ENCODE measurements around the gene LDB2.

DNA sequence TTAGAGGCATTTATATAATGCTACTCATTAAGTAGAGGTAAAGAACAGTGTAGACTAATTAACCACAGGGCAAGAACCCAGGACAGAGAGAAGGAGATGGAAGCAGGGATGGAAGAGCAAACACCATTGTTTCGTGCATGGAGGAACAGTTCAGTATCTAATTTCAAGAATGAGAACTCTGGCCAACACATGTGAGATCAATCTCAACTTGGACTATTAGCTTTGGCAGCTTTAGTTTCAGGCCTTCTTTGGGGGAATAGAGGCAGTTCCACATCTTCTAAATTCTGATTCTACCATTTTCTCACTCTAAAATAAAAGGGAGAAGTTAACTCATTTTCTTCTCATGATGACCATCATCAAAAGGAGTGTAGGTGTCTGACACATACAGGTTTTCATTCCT, 207.0 kb downstream of the LDB2 start:
- TF ChIP-seq, protein P1, sequence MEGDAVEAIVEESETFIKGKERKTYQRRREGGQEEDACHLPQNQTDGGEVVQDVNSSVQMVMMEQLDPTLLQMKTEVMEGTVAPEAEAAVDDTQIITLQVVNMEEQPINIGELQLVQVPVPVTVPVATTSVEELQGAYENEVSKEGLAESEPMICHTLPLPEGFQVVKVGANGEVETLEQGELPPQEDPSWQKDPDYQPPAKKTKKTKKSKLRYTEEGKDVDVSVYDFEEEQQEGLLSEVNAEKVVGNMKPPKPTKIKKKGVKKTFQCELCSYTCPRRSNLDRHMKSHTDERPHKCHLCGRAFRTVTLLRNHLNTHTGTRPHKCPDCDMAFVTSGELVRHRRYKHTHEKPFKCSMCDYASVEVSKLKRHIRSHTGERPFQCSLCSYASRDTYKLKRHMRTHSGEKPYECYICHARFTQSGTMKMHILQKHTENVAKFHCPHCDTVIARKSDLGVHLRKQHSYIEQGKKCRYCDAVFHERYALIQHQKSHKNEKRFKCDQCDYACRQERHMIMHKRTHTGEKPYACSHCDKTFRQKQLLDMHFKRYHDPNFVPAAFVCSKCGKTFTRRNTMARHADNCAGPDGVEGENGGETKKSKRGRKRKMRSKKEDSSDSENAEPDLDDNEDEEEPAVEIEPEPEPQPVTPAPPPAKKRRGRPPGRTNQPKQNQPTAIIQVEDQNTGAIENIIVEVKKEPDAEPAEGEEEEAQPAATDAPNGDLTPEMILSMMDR (conservative IDR thresholded peaks at IDR 0.05 in 1 of 2, IDR thresholded peaks at IDR 0.05 in 1 of 2; ENCODE audit: low read depth in 1 of 2, low read length in 2 of 2), result no peak
- TF ChIP-seq EZH2 (IDR thresholded peaks at IDR 0.05; ENCODE audit: low read length, missing control alignments), result no peak
